GM21423 (cell line): ENCODE results near the gene MPP3.
"Not testable (repeated sequence)": the region's sequence is repeated elsewhere in the genome, so short reads cannot be mapped to it uniquely, and the experiment has no call there.

Experiments
- ATAC-seq: cut with Tn5 transposase; IDR thresholded peaks from one replicate; pipeline ENCODE4 v1.9.1; 2021; ENCODE audit warnings: mild to moderate bottlenecking, moderate library complexity; ENCODE audit not compliant: unreplicated experiment

The MPP3 gene

GRCh38 chr17:43832976-43833829, at the start of gene MPP3:
Gene MPP3, minus strand, starts transcription at chr17:43833146. Its CDS starts 1,240 bp downstream, at chr17:43831906.
- ATAC-seq, result no peak

DNA sequence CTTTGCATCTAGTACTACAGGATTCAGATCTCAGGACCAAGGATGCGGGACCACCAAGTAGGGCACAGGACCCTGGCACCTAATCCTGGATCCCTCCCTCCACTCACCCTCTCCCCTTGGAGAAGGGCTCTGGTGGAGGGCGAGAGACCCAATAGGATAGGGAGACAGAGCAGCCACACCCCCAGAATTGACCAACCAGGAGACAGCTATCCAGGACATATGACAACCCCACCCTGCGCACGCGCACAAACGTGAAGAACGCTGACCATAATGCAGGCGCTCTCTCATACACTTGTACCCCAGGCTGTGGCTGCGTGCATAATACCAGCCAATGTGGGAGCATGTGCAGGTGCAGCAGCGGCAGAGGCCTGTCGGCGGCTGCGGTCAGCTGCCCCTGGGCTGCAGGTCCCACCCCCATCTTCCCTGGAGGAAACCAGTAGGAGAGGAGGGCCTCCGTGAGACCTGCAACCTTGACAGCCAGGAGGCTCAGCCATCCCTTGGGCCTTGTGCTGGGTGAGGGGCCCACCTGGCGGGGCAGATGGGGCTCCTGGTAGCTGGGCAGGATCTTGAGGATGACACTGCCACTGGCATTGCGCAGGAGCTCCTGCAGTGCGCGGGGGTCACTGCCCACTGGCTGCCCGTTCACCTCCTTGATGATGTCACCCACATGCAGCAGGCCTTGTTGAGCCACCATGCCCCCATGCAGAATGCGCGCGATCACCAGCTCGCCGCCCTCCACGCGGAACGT, 49.0 kb upstream of the MPP3 start:
- no peak for ATAC-seq

DNA sequence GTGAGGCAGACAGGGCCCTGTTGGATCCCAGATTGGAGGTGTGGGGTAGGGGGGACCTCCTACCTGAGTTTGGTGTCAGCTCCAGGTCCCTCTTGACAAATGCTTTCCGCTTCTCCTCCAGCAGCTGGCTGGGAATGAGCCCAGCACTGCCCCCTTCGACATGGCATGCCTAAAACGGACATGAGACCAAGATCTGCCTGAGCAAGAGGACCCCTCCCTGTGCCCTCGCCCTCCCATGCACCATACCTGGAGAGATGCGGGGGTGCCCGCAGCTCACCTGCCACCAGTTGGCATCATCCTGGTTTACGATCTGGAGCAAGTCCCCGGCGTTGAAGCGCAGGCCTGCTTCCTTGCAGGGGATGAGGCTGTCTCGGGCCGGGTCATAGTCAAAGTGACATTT, 48.2 kb upstream of the MPP3 start:
- ATAC-seq, result no peak

DNA sequence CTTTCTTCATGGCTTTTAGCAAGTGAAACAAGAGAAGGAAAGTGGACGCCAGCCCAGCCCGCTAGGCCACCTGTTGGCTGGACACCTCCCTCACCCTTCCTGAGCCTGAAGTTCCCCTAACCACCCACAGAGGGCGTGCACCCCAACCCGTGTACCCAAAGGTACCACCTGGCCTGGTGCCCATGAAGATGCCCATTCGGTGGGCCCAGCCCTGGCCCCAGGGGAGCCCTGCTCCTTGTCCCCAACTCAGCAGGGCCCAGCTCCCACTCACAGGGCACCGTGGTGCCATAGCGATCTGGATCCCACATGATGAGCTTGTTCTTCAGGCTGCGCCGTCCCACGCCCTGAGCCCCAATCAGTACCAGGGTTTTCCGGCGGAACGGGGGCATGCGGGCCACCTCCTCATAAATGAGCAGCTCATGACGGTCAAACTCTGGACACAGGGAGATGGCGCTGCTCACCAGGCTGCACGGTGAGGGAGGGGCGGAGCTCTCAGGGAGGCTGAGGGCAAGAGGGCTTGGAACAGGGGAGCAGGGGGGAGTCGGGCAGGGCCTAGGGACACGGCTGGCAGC, 47.6 kb upstream of the MPP3 start:
- no peak for ATAC-seq

DNA sequence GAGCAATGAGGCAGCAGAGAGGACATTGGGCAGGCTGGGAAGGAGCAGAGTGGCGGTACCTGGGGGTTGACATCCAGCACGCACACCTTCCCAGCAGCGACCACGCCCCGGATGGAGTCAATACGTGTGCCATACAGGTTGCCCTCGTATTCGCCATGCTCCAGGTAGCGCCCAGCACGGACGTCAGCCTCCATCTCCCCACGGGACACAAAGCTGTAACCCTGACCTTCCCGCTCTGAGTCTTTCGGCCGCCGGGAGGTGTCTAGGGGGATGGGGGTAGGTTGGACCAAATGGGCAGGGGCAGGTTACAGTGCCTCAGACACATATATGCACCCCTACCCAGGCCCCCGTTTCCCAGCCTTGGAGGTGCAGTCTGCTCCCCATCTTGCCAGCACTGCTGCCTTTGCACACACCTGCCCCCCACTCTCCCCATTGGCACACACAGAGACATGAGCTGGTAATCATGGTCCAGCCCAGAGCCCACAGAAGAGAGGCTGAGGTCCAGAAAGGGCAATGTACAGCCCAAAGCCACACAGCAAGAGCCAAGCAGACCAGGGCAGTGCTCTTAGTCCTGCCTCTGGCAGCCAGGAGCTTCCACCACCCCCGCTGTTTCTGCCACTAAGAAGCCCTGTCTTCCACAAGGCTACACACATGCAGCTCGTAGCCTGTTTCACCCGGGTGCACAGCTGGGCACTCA, 46.9 kb upstream of the MPP3 start:
- ATAC-seq, result no peak

DNA sequence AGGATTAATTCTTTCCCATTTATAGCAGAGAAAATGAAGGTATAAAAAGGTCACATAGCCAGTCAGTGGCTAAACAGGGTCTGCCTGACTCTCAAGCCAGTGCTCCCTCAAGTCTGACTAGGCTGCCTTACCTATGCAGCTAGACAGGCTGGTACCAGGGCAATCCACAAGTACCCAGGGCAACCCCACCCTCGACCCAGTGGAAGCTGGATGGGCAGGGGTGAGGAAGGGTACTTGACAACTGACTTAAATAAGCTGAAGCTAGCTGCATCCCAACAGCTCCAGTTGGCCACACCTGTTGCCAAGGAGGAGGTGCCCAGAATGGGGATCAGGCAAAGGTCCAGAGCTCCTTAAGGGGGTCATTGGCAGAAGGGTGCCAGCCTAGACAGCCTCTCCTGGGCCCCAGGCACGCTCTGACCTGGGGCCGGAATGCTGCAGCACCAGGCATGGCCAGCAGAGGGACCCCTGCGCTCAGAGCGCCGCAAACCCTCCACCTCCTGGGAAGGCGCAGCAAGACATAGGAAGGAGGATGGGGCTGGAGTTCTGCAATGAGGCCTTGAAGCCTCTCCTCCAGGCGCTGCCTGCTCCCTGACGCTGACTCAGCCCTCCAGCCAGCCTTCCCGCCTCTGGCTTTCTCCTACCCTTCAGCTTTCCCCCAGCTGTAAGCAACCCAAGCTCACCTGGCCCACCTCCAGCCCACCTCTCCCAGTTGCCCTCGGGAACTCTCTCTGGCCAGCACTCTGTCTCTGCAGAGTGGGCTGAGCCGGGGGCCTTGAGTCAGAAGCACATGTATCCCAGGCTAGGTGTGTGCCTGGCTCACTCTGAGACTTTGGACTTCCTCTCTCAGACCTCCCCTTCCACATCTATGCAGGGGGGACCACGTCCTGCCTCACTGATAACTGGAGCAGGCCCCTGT, 45.6 kb upstream of the MPP3 start:
- ATAC-seq, result no peak

DNA sequence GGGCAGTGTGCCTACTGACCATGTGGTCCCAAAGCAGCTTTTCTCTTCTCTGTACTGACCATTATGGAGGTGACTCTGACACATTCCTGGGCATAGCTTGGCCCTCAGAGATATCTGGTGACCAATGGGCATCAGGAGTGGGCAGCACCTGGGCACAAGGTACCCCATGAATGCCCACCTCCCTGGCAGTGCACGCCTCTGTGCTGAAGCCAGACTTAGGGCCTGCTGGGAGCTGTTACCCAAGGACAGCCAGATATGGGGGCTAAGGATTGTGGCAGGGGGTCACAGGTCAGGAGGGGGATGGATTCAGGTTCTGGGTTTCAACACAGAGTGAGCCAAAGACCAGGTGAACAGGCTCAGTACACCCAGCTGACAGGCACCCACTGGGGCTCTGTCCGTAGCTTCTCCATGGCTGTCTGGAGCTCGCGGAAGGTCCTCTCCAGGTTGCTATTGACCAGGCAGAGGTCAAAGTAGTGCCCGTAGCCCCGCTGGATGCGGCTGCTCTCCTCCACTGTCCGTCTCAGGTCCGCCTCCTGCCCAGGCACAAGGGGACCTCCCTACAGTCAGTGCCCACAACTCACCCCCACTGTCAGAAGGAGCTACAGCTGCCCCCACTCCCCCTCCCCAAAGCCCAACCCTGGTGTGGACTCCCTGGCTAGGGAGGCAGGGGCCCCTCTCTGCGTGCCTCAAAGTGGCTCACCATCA, 44.7 kb upstream of the MPP3 start:
- ATAC-seq, result no peak

DNA sequence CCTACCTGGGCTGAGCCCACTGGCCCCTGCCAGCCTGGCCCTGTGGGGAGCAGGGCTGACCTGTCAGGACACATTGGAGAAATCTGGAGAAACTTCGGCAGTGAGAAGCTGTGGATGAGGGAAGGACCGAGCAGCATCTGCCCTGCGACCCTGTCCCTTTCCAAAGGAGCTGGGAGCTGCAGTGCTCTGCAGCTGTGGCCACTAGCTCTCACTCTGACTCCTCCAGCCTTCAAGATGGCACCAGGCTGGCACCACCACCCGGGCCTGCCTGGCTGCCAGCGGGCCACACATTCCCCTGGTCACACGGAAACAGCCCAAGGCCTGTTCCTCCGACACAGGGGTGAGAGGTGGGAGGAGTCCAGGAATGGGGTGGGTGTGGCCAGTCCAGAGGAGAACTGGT, 44.1 kb upstream of the MPP3 start:
- ATAC-seq, result no peak

GRCh38 chr17:43875476-43876147, 42.7 kb upstream of the MPP3 start:
- no peak for ATAC-seq

GRCh38 chr17:43874293-43874692, 41.3 kb upstream of the MPP3 start:
- ATAC-seq, result no peak

GRCh38 chr17:43873815-43874214, 40.9 kb upstream of the MPP3 start:
- no peak for ATAC-seq

DNA sequence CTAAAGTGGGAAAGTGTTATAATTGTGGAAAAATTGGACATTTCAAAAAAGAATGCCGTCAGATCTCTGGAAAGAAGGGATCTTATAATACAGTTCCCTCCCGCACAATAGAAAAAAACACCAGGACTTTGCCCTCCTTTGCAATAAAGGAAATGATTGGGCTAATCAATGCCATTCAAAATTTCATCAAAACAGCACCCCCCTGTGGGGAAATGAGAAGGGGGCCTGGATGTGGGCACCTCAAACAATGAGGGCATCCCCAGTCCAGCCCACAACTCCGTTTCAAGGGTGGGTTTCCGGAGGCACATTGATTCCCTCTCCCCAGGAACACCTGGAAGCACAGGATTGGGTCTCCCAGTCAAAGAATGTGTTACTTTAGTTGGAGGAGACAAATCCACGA, 40.1 kb upstream of the MPP3 start:
- ATAC-seq, result no peak

GRCh38 chr17:43871946-43872690, 39.2 kb upstream of the MPP3 start:
- ATAC-seq, result no peak

DNA sequence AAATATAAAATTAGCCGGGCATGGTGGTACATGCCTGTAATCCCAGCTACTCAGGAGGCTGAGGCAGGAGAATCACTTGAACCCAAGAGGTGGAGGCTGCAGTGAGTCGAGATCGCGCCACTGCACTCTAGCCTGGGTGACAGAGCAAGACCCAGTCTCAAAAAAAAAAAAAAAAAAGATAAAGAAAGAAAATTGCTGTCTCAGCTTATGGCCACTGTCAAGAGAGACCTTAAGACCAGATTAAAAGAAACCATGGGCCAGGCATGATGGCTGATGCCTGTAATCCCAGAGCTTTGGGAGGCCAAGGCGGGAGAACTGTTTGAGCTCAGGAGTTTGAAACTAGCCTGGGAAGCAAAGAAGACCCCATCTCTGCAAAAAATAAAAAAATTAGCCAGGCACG, 36.1 kb upstream of the MPP3 start:
- not testable (repeated sequence) for ATAC-seq

GRCh38 chr17:43868226-43868994, 35.5 kb upstream of the MPP3 start:
- no peak for ATAC-seq

DNA sequence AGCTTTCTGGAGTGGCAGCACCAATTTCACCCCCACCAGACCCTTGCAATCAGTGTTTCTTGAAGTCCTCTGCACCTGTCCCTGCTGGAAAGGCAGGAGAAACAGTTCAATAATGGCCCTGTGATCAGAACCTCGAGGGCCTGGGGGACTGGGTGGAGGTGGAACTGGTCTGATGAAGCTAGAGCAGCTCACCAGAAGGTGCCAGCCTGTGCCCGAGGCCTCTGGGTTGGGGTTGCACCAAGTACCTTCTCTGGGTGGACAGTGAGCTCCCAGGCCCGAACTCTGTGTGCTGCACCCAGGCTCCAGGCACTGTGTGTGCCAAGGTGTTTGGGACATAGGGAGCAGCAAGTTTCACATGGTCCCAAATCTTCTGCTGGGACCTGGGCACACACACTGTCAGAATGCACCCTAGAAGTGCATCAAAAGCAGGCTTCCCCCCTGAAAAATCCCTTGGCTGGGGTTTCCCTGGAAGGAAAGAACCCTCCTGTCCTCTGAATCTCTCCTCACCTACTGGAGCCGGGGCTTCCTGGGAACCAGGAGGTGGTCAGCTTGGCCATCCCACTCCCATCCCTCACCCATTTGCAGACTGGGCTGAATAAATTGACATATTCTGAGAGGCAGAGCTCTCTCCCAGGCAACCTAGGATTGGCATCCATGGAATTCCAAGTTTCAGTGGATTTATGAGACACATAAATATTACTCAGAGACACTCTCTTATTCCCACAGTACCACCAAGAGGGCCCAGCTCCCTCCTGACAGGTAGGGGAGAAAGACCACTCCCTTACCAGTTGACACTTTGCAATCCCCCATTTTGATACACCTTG, 31.4 kb upstream of the MPP3 start:
- no peak for ATAC-seq

DNA sequence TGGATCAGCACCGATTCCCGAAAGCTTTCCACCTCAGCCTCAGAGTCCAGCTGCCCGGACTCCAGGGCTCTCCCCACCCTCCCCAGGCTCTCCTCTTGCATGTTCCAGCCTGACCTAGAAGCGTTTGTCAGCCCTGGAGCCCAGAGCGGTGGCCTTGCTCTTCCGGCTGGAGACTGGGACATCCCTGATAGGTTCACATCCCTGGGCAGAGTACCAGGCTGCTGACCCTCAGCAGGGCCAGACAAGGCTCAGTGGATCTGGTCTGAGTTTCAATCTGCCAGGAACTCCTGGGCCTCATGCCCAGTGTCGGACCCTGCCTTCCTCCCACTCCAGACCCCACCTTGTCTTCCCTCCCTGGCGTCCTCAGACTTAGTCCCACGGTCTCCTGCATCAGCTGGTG, 29.0 kb upstream of the MPP3 start:
- ATAC-seq, result no peak
